KOPT-K1 (cell line): ENCODE measurements around the gene ANO10.
"Not testable (repeated sequence)": the region's sequence is repeated elsewhere in the genome, so short reads cannot be mapped to it uniquely, and the experiment has no call there.

Source experiments
- H3K27ac ChIP-seq: fragments of 200-600 bp; sonication (generic); 2 replicates; pipeline ENCODE4 v1.5.1; 2016; ENCODE audit warnings: antibody characterized with exemption, mild to moderate bottlenecking, low read depth, low read length; ENCODE audit not compliant: poor library complexity, severe bottlenecking
- H3K36me3 ChIP-seq: fragments of 200-600 bp; sonication (generic); 2 replicates; pipeline ENCODE4 v1.5.1; 2017; ENCODE audit warnings: antibody characterized with exemption, mild to moderate bottlenecking, low read length, moderate library complexity; ENCODE audit not compliant: insufficient read depth
- H3K9me3 ChIP-seq: fragments of 200-600 bp; sonication (generic); 2 replicates; pipeline ENCODE4 v1.5.1; 2017; ENCODE audit warnings: antibody characterized with exemption, low read length, mild to moderate bottlenecking; ENCODE audit not compliant: insufficient read depth, poor library complexity, severe bottlenecking

ANO10 gene

DNA sequence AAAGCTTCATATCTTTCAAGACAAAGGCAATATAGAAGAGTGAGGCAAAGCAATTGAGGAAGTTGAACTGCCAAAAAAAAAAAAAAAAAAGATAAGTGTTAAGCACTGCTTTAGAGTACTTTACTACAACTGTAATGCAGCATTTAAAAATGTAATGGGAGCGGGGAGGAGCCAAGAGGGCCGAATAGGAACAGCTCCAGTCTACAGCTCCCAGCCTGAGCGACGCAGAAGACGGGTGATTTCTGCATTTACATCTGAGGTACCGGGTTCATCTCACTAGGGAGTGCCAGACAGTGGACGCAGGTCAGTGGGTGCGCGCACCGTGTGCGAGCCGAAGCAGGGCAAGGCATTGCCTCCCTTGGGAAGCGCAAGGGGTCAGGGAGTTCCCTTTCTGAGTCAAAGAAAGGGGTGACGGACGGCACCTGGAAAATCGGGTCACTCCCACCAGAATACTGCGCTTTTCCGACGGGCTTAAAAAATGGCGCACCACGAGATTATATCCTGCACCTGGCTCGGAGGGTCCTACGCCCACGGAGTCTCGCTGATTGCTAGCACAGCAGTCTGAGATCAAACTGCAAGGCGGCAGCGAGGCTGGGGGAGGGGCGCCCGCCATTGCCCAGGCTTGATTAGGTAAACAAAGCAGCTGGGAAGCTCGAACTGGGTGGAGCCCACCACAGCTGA lies 56.0 kb downstream of the ANO10 start:
- H3K27ac ChIP-seq, H3K36me3 ChIP-seq, H3K9me3 ChIP-seq: not testable (repeated sequence)

DNA sequence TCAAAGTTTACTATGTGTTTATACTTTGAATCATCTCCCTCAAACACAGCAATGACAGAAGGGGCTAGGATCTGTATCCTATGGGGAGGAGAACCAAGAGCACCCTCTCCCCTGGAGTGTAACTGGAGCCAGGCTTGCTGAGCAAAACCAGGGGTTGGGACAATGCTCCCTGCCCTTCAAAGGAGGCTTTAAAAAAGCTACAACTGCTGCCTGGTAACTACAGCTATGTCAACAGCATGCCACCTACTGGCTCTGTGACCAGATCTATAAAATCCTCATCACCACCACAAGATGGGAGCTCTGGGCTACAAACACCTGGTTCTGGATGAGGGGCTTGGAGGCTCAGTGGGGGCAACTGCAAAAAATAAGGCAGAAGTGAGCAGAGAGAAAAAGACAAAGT lies 61.9 kb downstream of the ANO10 start:
- no peaks in the 10 kb centered on the region for H3K36me3 ChIP-seq
- no peaks in the 10 kb centered on the region for H3K9me3 ChIP-seq
- no peak overlapping the region for H3K27ac ChIP-seq

DNA sequence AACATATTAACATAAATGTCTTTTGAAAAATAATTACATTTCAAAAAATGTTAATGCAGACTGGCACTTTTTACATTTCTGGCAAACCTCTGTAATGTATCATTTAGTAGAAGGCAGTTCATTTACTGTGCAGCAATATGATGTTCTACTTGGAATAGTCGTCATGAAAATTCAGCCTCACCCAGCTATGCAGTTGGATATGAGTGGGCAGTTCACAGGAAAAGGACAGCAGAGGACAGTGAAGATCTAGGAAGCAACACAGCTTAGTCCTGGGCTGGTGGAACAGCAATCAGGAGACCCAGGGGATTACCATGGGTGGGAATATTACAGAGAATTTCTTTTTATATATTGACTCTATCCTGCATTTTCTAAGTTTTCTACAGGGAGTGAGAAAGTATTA lies 63.6 kb downstream of the ANO10 start:
- H3K36me3 ChIP-seq, result no peaks in the 10 kb centered on the region
- no peak overlapping the region for H3K27ac ChIP-seq
- H3K9me3 ChIP-seq, result no peaks in the 10 kb centered on the region

DNA sequence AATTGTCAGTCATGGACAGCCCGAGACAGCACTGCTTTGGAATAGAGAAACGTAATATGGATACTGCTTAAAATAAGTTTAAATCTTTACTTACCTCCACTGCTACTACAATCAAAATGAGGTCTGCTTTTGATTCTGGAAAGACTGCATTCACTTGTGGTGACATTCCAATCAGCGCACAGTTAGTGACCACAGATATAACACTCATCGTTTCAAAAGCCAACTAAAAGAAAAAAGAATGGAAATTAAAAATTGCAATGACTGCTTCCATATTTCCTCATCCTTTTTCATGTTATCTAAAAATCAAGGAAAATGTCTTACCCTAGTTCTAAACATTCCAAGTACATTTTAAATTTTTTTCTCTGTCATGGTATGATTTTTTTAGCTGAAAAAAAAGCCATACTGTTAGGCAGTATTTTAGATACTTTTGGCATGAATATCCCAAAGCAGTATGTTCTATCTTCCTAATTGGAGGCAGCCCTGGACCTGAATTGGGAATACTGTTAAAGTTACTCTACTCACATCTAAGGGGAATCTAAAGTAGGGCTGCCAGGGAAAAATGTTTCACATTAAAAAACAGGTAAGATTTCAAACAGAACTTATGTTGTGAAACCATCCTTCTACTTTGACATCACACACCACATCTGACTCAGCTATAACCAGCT lies 72.1 kb downstream of the ANO10 start:
- Histone ChIP-seq H3K27ac (no peak overlapping the region), H3K9me3 (no peaks in the 10 kb centered on the region), H3K36me3 (no peaks in the 10 kb centered on the region)

DNA sequence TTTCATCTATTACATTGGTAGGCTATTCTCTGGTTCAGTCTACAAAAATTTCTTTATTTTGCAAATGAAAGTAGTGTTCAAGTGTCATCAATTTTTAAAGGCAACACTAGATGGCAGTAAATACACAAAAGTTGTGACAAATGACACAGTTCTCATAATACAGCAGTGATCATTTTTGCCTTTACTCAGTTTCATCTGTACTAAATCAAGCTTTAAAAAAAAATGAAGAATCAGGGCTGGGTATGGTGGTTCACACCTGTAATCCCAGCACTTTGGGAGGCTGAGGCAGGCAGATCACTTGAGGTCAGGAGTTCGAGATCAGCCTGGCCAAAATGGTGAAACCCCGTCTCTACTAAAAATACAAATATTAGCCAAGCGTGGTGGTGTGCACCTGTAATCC lies 77.5 kb downstream of the ANO10 start:
- not testable (repeated sequence) for H3K36me3 ChIP-seq, H3K9me3 ChIP-seq, H3K27ac ChIP-seq

DNA sequence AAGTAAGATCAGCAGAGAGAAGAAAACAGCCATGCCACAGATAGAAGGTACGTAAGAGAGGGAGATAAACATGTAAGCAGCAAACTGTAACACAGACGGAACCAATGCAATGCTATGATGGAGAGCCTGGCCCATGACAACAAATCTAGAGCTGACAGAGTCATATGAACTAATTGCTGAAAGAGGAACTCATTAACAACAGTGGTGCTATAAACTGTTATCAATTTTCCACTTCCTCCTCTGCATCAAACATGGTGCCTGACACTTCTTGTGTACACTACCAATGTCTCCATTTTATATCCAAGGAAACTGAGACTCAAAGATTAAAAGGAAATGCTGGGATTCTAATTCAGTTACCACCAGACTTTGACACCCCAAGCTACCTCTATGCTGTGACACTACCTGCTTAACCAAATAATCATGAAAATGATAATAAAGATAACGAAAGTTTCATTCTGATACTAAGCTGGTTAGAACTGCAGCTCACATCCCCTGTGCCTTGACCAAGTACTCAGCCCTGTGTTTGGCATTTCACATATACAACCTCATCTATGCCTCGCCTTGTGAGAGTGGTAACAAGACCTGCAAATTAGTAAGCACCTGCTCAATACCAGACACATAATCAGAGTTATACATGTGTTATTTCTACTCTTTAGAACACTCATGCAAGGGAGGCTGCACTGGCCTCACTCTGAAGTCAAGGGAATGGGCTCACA lies 79.3 kb downstream of the ANO10 start:
- no peak overlapping the region for H3K27ac ChIP-seq
- no peaks in the 10 kb centered on the region for H3K36me3 ChIP-seq
- no peaks in the 10 kb centered on the region for H3K9me3 ChIP-seq

DNA sequence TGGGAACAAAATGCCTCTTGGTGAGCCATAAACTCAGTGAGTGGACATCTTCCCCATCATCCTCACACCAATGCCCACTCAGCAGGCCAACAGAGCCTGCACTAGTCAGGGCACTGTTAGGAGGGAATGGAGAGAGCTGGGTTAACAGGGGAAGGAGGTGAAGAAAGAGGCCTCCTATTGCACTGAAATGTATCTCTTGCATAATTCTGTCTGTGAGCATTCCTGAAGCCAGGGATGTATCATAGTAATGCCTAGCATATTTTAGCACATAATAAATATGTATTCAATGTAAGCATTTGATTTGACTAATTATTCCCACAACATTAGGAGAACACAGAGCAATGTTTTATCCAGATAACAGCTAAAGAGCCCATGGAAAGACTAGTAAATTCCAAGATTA lies 81.2 kb downstream of the ANO10 start:
- H3K9me3 ChIP-seq, result no peaks in the 10 kb centered on the region
- H3K27ac ChIP-seq, result no peak overlapping the region

DNA sequence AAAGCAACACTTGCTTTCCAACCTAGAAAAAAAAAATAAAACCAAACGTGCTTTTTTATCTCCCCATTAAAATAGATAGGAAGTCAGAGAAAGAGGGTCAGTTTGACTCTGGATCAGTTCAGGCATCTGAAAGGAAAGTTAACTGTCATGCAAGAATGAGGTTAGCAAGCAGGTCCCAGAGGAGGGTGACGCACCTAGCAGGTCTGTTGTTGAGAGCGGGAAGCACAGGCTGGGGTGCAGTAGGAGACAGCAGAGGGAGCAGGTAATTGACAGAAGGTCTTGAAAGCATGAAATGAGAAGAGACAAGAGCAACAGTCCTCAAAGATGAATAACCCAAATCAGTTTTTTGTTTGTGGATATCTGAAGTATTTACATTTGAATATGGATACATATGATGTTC lies 82.5 kb downstream of the ANO10 start:
- Histone ChIP-seq H3K36me3 (no peaks in the 10 kb centered on the region), H3K9me3 (no peaks in the 10 kb centered on the region), H3K27ac (no peak overlapping the region)

More for the DNA sequence above, 81.2 kb downstream of the ANO10 start:
- no peaks in the 10 kb centered on the region for H3K36me3 ChIP-seq

DNA sequence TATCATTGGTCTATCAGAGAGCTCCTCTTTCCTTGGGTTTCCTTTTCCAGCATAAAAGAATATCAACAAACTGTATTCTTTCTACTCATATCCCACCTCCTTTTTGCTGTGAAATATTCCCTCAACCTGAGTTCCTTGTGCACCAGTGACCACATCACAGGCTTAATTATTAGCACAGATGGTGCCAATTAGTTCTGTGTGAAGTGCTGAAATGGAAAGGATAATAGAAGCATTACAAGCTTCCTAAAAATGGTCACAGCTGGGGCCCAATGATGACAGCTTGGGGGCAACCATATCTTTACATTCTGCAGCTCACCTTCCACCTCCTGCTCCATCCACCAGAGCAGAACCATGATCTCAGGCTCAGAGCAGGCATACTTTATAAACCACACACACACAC lies 84.6 kb downstream of the ANO10 start:
- no peak overlapping the region for H3K27ac ChIP-seq
- H3K36me3 ChIP-seq, result no peaks in the 10 kb centered on the region
- H3K9me3 ChIP-seq, result no peaks in the 10 kb centered on the region

DNA sequence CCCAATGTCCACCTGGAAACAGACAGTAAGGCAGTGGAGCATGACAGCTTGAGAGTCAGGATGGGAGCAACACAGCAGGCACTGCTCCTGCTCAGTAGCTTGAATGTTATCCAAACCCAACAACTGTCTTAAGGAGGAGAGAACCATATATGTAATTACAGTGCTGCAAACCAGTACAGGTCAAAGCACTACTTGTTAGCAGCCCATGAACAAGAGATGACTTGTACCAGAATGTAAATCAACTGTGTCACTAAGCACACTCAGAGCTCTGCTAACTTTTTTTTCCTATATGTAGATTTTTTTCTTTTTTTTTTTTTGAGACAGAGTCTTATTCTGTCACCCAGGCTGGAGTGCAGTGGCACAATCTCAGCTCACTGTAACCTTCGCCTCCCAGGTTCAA lies 87.1 kb downstream of the ANO10 start:
- Histone ChIP-seq H3K27ac (no peak overlapping the region), H3K9me3 (no peaks in the 10 kb centered on the region)

DNA sequence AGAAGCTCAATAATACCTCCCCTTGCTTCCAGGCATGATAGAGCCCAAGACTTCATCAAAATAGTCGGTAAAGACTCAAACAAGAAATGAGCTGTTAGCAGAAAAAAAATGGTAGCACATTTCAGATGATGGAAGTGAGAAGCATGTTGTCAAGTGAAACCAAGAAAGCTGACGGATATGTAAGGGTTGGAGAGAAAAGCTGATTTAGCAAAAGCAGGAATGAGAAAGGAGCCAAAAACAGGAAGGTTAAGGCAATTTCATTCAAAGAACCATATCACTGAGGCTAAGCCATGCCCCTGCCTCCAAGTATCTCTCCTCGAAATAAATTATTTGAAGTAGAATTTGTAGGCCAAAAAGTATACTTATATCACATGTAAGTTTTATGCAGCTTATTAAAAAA lies 88.8 kb downstream of the ANO10 start:
- no peak overlapping the region for H3K27ac ChIP-seq
- no peaks in the 10 kb centered on the region for H3K9me3 ChIP-seq
- H3K36me3 ChIP-seq, result no peaks in the 10 kb centered on the region

More for the DNA sequence above, 87.1 kb downstream of the ANO10 start:
- no peaks in the 10 kb centered on the region for H3K36me3 ChIP-seq

DNA sequence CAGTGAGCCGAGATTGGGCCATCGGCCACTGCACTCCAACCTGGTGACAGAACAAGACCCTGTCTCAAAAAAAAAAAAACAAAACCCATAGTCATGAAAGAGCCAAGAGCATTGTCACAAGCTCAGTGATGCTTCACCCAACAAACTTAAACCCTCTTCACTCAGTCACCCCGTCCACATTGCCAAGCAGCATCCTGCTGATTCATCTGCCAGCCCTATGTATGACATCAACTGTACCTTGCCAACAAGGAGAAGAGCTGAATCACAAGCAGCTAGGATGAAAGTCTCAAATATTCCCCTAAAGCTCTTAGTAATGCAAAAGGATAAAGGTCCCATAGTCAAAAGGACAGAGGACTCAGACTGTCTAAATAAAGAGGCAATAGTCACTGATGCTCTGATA lies 90.0 kb downstream of the ANO10 start:
- H3K36me3 ChIP-seq, result no peaks in the 10 kb centered on the region
- no peaks in the 10 kb centered on the region for H3K9me3 ChIP-seq
- no peak overlapping the region for H3K27ac ChIP-seq

DNA sequence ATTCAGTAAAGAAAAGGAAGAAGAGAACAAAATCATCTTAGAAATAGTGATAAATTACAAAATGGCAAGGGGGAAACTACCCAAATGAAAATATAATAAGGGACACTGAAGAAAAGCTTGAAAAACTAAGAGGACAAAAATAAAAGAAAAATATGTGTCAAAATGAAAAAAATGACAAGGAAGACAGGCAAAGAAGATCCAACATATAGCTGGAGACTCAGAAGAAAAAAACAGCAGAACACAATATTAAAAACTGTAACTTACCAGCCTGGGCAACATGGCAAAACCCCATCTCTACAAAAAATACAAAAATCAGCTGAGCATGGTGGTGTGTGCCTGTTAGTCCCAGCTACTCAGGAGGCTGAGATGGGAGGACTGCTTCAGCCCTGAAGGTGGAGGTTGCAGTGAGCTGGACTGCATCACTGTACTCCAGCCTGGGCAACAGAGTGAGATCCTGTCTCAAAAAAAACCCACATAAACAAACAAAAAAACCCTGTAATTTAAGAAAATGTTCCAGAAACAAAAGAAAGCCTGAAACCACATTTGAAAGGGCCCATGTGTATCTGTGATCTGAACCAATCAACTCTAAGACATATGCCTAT lies 93.2 kb downstream of the ANO10 start:
- Histone ChIP-seq H3K27ac (no peak overlapping the region), H3K36me3 (no peaks in the 10 kb centered on the region), H3K9me3 (no peaks in the 10 kb centered on the region)

DNA sequence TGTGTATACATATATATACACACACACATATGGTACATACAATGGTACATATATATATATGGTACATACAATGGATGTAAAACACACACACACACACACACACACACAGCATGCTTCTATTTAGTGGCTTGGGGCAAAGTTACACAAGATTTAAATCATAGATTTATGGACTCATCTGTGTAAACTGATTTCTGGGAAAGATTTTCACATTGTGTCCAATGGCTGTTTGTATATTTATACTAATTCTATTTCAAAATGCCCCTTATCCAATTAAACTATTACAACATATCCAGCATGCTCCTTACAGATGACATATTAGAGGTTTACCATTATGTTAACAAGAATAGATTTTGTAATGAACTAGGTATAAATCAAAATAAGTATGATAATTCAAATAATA lies 94.9 kb downstream of the ANO10 start:
- H3K27ac ChIP-seq, result no peak overlapping the region

DNA sequence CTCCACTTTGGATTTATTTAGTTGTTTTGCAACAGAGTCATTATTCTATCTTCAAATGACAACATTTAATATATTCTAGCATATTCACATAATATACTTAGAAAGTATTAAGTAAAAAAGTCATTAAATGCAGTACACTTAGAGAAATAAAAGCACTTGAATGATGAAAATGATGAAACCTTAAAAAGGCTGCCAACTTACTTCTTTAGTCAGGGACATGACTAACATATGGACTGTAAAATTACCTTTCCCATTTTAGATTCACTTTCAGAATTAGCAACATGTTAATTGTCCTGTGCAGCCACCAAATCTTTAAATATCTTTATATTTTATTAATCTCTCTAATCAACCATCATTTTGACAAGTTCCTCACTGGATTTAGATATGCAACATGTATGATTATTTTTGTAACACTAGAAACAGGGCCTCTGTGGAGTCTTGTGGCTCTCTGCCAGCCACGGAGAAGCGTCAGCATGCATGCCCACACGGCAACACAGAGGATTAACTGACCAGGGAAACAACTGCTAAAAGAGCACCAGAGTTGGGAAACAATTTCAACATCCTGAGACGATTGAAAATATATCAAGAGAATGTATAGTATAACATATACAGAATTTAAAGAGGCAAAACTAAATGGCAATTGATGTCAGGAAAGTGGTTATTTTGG lies 95.7 kb downstream of the ANO10 start:
- Histone ChIP-seq H3K9me3 (no peaks in the 10 kb centered on the region), H3K27ac (no peak overlapping the region), H3K36me3 (no peaks in the 10 kb centered on the region)

More for the DNA sequence above, 94.9 kb downstream of the ANO10 start:
- H3K9me3 ChIP-seq, result no peaks in the 10 kb centered on the region
- no peaks in the 10 kb centered on the region for H3K36me3 ChIP-seq
